Mesendoderm (in vitro differentiated cells): ENCODE data around the gene RAB39B.
"Not testable (repeated sequence)": the region's sequence is repeated elsewhere in the genome, so short reads cannot be mapped to it uniquely, and the experiment has no call there.

Experiments used
- DNase-seq: peaks from one replicate; pipeline ENCODE4 v3.0.0; 2013
- H2AK5ac ChIP-seq: 2 replicates; pipeline ENCODE4 v1.6.1; 2013; ENCODE audit warnings: low read length, inconsistent platforms
- H2BK120ac ChIP-seq: 2 replicates; pipeline ENCODE4 v1.6.1; 2013; ENCODE audit warnings: low read depth, mild to moderate bottlenecking, low read length, moderate library complexity, mixed read lengths
- H2BK15ac ChIP-seq: replicated peaks from 2 replicates; pipeline ENCODE4 v1.6.1; 2013; ENCODE audit warnings: low read depth, mild to moderate bottlenecking, moderate library complexity
- H2BK5ac ChIP-seq: 2 replicates; pipeline ENCODE4 v1.6.1; 2013; ENCODE audit warnings: low read length, inconsistent platforms
- H3K18ac ChIP-seq: 2 replicates; pipeline ENCODE4 v1.6.1; 2013; ENCODE audit warnings: mild to moderate bottlenecking, low read length, mixed read lengths
- H3K23ac ChIP-seq: one replicate; pipeline ENCODE4 v1.6.1; 2013; ENCODE audit warnings: low read length
- H3K27ac ChIP-seq: 2 replicates; pipeline ENCODE4 v1.5.1; 2013; ENCODE audit warnings: low read depth, mild to moderate bottlenecking, inconsistent platforms, low read length, moderate library complexity
- H3K27me3 ChIP-seq: 2 replicates; pipeline ENCODE4 v1.6.1; 2013; ENCODE audit warnings: low read length, control low read depth, mild to moderate bottlenecking, inconsistent platforms; ENCODE audit not compliant: insufficient read depth, poor library complexity
- H3K36me3 ChIP-seq: 2 replicates; pipeline ENCODE4 v1.6.1; 2013; ENCODE audit warnings: low read length, inconsistent platforms; ENCODE audit not compliant: control insufficient read depth, insufficient read depth
- H3K4ac ChIP-seq: one replicate; pipeline ENCODE4 v1.6.1; 2013; ENCODE audit warnings: low read depth, mild to moderate bottlenecking, low read length, moderate library complexity
- H3K4me1 ChIP-seq: 2 replicates; pipeline ENCODE4 v1.6.1; 2013; ENCODE audit warnings: low read depth, low read length, inconsistent platforms; ENCODE audit not compliant: control insufficient read depth
- H3K4me2 ChIP-seq: 2 replicates; pipeline ENCODE4 v1.6.1; 2013; ENCODE audit warnings: low read length
- H3K4me3 ChIP-seq: 2 replicates; pipeline ENCODE4 v1.5.1; 2013; ENCODE audit warnings: mild to moderate bottlenecking, low read length
- H3K56ac ChIP-seq: one replicate; pipeline ENCODE4 v1.6.1; 2013; ENCODE audit warnings: low read length
- H3K79me1 ChIP-seq: 2 replicates; pipeline ENCODE4 v1.6.1; 2013; ENCODE audit warnings: low read length, inconsistent platforms
- H3K79me2 ChIP-seq: 2 replicates; pipeline ENCODE4 v1.6.1; 2013; ENCODE audit warnings: mild to moderate bottlenecking, low read length; ENCODE audit not compliant: control insufficient read depth, insufficient read depth
- H3K9ac ChIP-seq: 2 replicates; pipeline ENCODE4 v1.6.1; 2013; ENCODE audit warnings: low read length, inconsistent platforms
- H4K5ac ChIP-seq: one replicate; pipeline ENCODE4 v1.6.1; 2013; ENCODE audit warnings: low read length
- H4K8ac ChIP-seq: one replicate; pipeline ENCODE4 v1.6.1; 2013; ENCODE audit warnings: low read depth, mild to moderate bottlenecking, control low read depth, low read length, moderate library complexity
- WGBS: extraction: QIAGEN DNeasy Blood & Tissue Kit; methylation state at CpG from one replicate; pipeline ENCODE4 v1.1.7; 2013; ENCODE audit warnings: low lambda C conversion rate, missing lambda C conversion rate; ENCODE audit not compliant: insufficient coverage; ENCODE audit errors: extremely low coverage; 5-methylcytosine and 5-hydroxymethylcytosine counted together

RAB39B gene

GRCh38 chrX:155267995-155268394 lies 3.7 kb upstream of the RAB39B start:
- H2AK5ac ChIP-seq, H2BK120ac ChIP-seq, H4K8ac ChIP-seq, H4K5ac ChIP-seq, H3K27me3 ChIP-seq, H3K4me1 ChIP-seq, H2BK5ac ChIP-seq, H3K18ac ChIP-seq, H3K56ac ChIP-seq, H3K79me1 ChIP-seq, H3K27ac ChIP-seq, H3K23ac ChIP-seq, H3K4me2 ChIP-seq, H3K79me2 ChIP-seq, H3K9ac ChIP-seq, H3K4ac ChIP-seq, H3K4me3 ChIP-seq, H3K36me3 ChIP-seq, DNase-seq, H2BK15ac ChIP-seq: not testable (repeated sequence)
- no CpG with 5 or more reads among the region's 1 CpG for WGBS

- Histone ChIP-seq H2BK120ac (no peak overlapping the region), H3K4me3 (no peak overlapping the region), H3K4ac (no peak overlapping the region), H3K4me2 (no peak overlapping the region), H3K27ac (no peak overlapping the region), H2BK15ac (no peak overlapping the region), H3K4me1 (no peaks in the 10 kb centered on the region), H2BK5ac (no peak overlapping the region), H3K79me2 (no peaks in the 10 kb centered on the region), H4K5ac (no peak overlapping the region), H3K23ac (no peak overlapping the region), H3K9ac (no peak overlapping the region), H3K18ac (no peak overlapping the region), H3K36me3 (no peaks in the 10 kb centered on the region), H3K56ac (no peak overlapping the region), H4K8ac (no peak overlapping the region), H3K79me1 (no peaks in the 10 kb centered on the region), H2AK5ac (no peak overlapping the region), H3K27me3 (no peaks in the 10 kb centered on the region)
- no peak for DNase-seq
- WGBS, result no CpG with 5 or more reads among the region's 1 CpG
Measured at GRCh38 chrX:155266439-155266838, 2.1 kb upstream of the RAB39B start.

GRCh38 chrX:155262970-155263754 lies 1.1 kb downstream of the RAB39B start:
- Histone ChIP-seq H3K4ac (no peak overlapping the region), H3K79me1 (no peaks in the 10 kb centered on the region), H2BK5ac (no peak overlapping the region), H3K4me3 (no peak overlapping the region), H3K18ac (no peak overlapping the region), H3K36me3 (no peaks in the 10 kb centered on the region), H3K56ac (no peak overlapping the region), H2AK5ac (no peak overlapping the region), H2BK15ac (no peak overlapping the region), H2BK120ac (no peak overlapping the region), H3K9ac (peak overlapping the region; percentile 61), H3K27ac (no peak overlapping the region), H3K4me2 (no peak overlapping the region), H3K4me1 (no peaks in the 10 kb centered on the region), H3K79me2 (no peaks in the 10 kb centered on the region), H3K27me3 (no peaks in the 10 kb centered on the region), H4K5ac (no peak overlapping the region), H3K23ac (no peak overlapping the region), H4K8ac (no peak overlapping the region)
- no CpG with 5 or more reads among the region's 5 CpGs for WGBS
- DNase-seq, result no peak

GRCh38 chrX:155259752-155260151 lies 4.5 kb downstream of the RAB39B start:
- DNase-seq, result no peak
- H3K79me1 ChIP-seq, result no peaks in the 10 kb centered on the region
- no peak overlapping the region for H2BK120ac ChIP-seq
- H3K36me3 ChIP-seq, result no peaks in the 10 kb centered on the region
- H2BK15ac ChIP-seq, result no peak overlapping the region
- H3K27ac ChIP-seq, result no peak overlapping the region
- H3K27me3 ChIP-seq, result no peaks in the 10 kb centered on the region
- no peak overlapping the region for H3K4ac ChIP-seq
- H3K23ac ChIP-seq, result no peak overlapping the region
- no peaks in the 10 kb centered on the region for H3K79me2 ChIP-seq
- WGBS, result no CpG with 5 or more reads among the region's 3 CpGs
- H3K18ac ChIP-seq, result no peak overlapping the region
- no peak overlapping the region for H2BK5ac ChIP-seq
- H3K4me1 ChIP-seq, result no peaks in the 10 kb centered on the region
- no peak overlapping the region for H3K4me2 ChIP-seq
- no peak overlapping the region for H3K56ac ChIP-seq
- H3K4me3 ChIP-seq, result no peak overlapping the region
- no peak overlapping the region for H4K5ac ChIP-seq
- H3K9ac ChIP-seq, result no peak overlapping the region
- no peak overlapping the region for H4K8ac ChIP-seq
- H2AK5ac ChIP-seq, result no peak overlapping the region

DNA sequence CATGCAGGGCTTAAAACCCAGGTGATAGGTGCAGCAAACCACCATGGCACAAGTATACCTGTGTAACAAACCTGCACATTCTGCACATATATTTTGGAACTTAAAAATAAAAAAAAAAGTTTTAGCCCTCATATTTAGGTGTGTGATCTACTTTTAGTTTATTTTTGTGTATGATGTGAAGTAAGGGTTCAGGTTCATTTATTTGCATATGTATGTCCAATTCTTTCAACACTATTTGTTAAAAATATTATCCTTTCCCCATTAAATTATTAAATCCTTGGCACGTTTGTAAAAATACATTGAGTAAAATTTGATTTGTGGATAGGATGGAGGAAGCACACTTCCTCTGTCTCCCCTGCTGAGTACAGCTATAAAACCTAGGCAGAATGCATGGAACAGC lies 12.9 kb downstream of the RAB39B start:
- H2AK5ac ChIP-seq, result no peak overlapping the region
- H3K18ac ChIP-seq, result no peak overlapping the region

DNA sequence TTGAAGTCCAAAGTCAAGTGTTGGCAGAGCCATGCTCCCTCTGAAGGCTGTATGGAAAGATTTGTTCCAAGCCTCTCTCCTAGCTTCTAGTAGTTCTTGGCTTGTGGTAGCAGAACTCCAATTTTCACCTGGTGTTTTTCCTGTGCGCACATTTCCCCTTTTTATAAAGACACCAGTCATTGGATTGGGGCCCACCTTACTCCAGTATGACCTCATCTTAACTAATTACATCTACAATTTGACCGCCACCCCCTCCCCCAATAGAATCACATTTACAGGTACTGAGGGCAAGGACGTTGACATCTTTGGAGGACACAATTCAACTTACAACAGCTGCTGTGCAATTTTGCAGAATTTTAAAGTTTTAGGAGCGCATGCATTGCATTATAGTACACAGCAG lies 16.8 kb downstream of the RAB39B start:
- Histone ChIP-seq H2BK5ac (no peak overlapping the region), H4K5ac (no peak overlapping the region), H3K27ac (no peak overlapping the region), H3K4me2 (no peak overlapping the region), H2BK15ac (no peak overlapping the region), H3K4me3 (no peak overlapping the region), H2AK5ac (no peak overlapping the region), H3K79me2 (no peaks in the 10 kb centered on the region), H3K27me3 (no peaks in the 10 kb centered on the region), H3K9ac (no peak overlapping the region), H3K4me1 (no peaks in the 10 kb centered on the region), H3K4ac (no peak overlapping the region), H2BK120ac (no peak overlapping the region), H3K79me1 (no peaks in the 10 kb centered on the region), H3K18ac (no peak overlapping the region), H3K23ac (no peak overlapping the region), H3K56ac (no peak overlapping the region), H4K8ac (no peak overlapping the region), H3K36me3 (no peaks in the 10 kb centered on the region)
- DNase-seq, result no peak
- no CpG with 5 or more reads among the region's 4 CpGs for WGBS

More for the DNA sequence above, 12.9 kb downstream of the RAB39B start:
- no CpG with 5 or more reads among the region's 1 CpG for WGBS
- Histone ChIP-seq H3K27me3 (no peaks in the 10 kb centered on the region), H2BK120ac (no peak overlapping the region), H3K9ac (no peak overlapping the region), H3K79me2 (no peaks in the 10 kb centered on the region), H3K56ac (no peak overlapping the region), H3K4me2 (no peak overlapping the region), H3K4me1 (no peaks in the 10 kb centered on the region), H4K8ac (no peak overlapping the region), H3K79me1 (no peaks in the 10 kb centered on the region), H3K4me3 (no peak overlapping the region), H3K36me3 (no peaks in the 10 kb centered on the region), H3K4ac (no peak overlapping the region), H2BK5ac (no peak overlapping the region), H3K23ac (no peak overlapping the region), H3K27ac (no peak overlapping the region), H2BK15ac (no peak overlapping the region), H4K5ac (no peak overlapping the region)
- DNase-seq, result no peak
